CD14-positive monocyte (primary cell): Measurements from ENCODE around the gene FAM222B. TPM values are rescaled to one million over a fixed set of nuclear protein-coding genes. Genes with fewer than 3 reads are reported as not detected.
A peak's percentile ranks its signal among the peaks of the same experiment; 100 is the strongest.
"Not testable (repeated sequence)": the region's sequence is repeated elsewhere in the genome, so short reads cannot be mapped to it uniquely, and the experiment has no call there.

Source experiments
- DNase-seq, 3 donors: peaks; one replicate each; pipeline ENCODE4 v3.0.0-alpha.2; 2011 to 2022
- H2AFZ ChIP-seq: 2 replicates; pipeline ENCODE4 v1.6.0; 2012; ENCODE audit warnings: mild to moderate bottlenecking, low read depth, low read length, inconsistent platforms; ENCODE audit not compliant: insufficient read depth, poor library complexity, severe bottlenecking
- H3K27ac ChIP-seq, 2 donors: 1 replicate in 1 of 2; 2 replicates in 1 of 2; pipeline ENCODE4 v1.5.1; 2012 to 2013; ENCODE audit warnings: low read length in 2 of 2, control low read depth in 1 of 2, inconsistent platforms in 1 of 2, low read depth in 1 of 2, mild to moderate bottlenecking in 1 of 2
- H3K27me3 ChIP-seq, 2 donors: one replicate each; pipeline versions ENCODE4 v1.6.0 to v1.6.1; 2011 to 2013; ENCODE audit warnings: low read length in 2 of 2; ENCODE audit not compliant: control insufficient read depth in 2 of 2, insufficient read depth in 2 of 2
- H3K36me3 ChIP-seq, 2 donors: replicated peaks in 1 of 2; 1 replicate in 1 of 2; 2 replicates in 1 of 2; pipeline versions ENCODE4 v1.5.1 to v1.6.1; 2012 to 2013; ENCODE audit warnings: low read length in 2 of 2, control low read depth in 1 of 2, inconsistent platforms in 1 of 2, mild to moderate bottlenecking in 1 of 2; ENCODE audit not compliant: insufficient read depth in 2 of 2, control insufficient read depth in 1 of 2
- H3K4me1 ChIP-seq, 2 donors: 1 replicate in 1 of 2; 2 replicates in 1 of 2; pipeline versions ENCODE4 v1.5.1 to v1.6.1; 2012 to 2013; ENCODE audit warnings: low read length in 2 of 2, control low read depth in 1 of 2, inconsistent platforms in 1 of 2, mild to moderate bottlenecking in 1 of 2, moderate library complexity in 1 of 2; ENCODE audit not compliant: insufficient read depth in 2 of 2, control insufficient read depth in 1 of 2
- H3K4me2 ChIP-seq: replicated peaks from 2 replicates; pipeline ENCODE3; 2012; ENCODE audit warnings: low read length, moderate library complexity, mild to moderate bottlenecking; ENCODE audit not compliant: poor library complexity, severe bottlenecking; ENCODE audit errors: extremely low read depth
- H3K4me3 ChIP-seq, 3 experiments: fragments of 200-600 bp in 1 of 3; sonication (generic) in 1 of 3; replicated peaks in 1 of 3; 1 replicate in 2 of 3; 2 replicates in 1 of 3; pipeline ENCODE4 v1.5.1; 2011 to 2013; ENCODE audit warnings: low read length in 3 of 3, mild to moderate bottlenecking in 3 of 3, control low read depth in 2 of 3, low read depth in 2 of 3, inconsistent platforms in 1 of 3, moderate library complexity in 1 of 3
- H3K79me2 ChIP-seq: 2 replicates; pipeline ENCODE4 v1.6.0; 2012; ENCODE audit warnings: mild to moderate bottlenecking, control low read depth, inconsistent platforms, low read length, moderate library complexity; ENCODE audit not compliant: insufficient read depth
- H3K9ac ChIP-seq: 2 replicates; pipeline ENCODE4 v1.6.0; 2017; ENCODE audit warnings: low read length, mild to moderate bottlenecking; ENCODE audit not compliant: insufficient read depth, poor library complexity, severe bottlenecking
- H3K9me3 ChIP-seq, 2 donors: replicated peaks in 1 of 2; 1 replicate in 1 of 2; 2 replicates in 1 of 2; pipeline versions ENCODE4 v1.5.1 to v1.6.1; 2012 to 2013; ENCODE audit warnings: low read length in 2 of 2, control low read depth in 1 of 2; ENCODE audit not compliant: control insufficient read depth in 1 of 2, insufficient read depth in 1 of 2
- H4K20me1 ChIP-seq: 2 replicates; pipeline ENCODE4 v1.6.0; 2012; ENCODE audit warnings: mild to moderate bottlenecking, low read length, control low read depth, moderate library complexity; ENCODE audit not compliant: insufficient read depth
- H3K27ac Mint-ChIP-seq, 7 donors: one replicate each; pipeline ENCODE4 v1.8.0; 2020; ENCODE audit warnings: mild to moderate bottlenecking in 7 of 7, mixed read lengths in 7 of 7, moderate library complexity in 6 of 7, inconsistent platforms in 2 of 7
- H3K27me3 Mint-ChIP-seq, 3 donors: one replicate each; pipeline ENCODE4 v1.8.0; 2021 to 2022; ENCODE audit warnings: low read depth in 3 of 3, mild to moderate bottlenecking in 3 of 3, mixed read lengths in 3 of 3, moderate library complexity in 3 of 3, inconsistent platforms in 1 of 3
- H3K36me3 Mint-ChIP-seq, 2 donors: one replicate each; pipeline ENCODE4 v1.8.0; 2020; ENCODE audit warnings: mixed read lengths in 2 of 2, inconsistent platforms in 1 of 2, mild to moderate bottlenecking in 1 of 2
- H3K4me1 Mint-ChIP-seq: one replicate; pipeline ENCODE4 v1.8.0; 2020; ENCODE audit warnings: mild to moderate bottlenecking, mixed read lengths
- H3K4me3 Mint-ChIP-seq, 2 donors: one replicate each; pipeline ENCODE4 v1.8.0; 2020; ENCODE audit warnings: mild to moderate bottlenecking in 2 of 2, mixed read lengths in 2 of 2, moderate library complexity in 1 of 2
- H3K9me3 Mint-ChIP-seq, 7 donors: one replicate each; pipeline ENCODE4 v1.8.0; 2020 to 2022; ENCODE audit warnings: mixed read lengths in 7 of 7, mild to moderate bottlenecking in 6 of 7, moderate library complexity in 6 of 7, inconsistent platforms in 2 of 7
- WGBS: methylation state at CpG from one replicate; pipeline ENCODE4 v1.1.5; 2013; ENCODE audit warnings: missing lambda C conversion rate; ENCODE audit not compliant: insufficient coverage; 5-methylcytosine and 5-hydroxymethylcytosine counted together
- intact Hi-C, 2 donors: fragments of 100-400 bp; cut with micrococcal nuclease; formaldehyde crosslinking; loops; one replicate each; pipeline versions ENCODE4 v1.15.0 to v1.15.1; 2023
- polyA plus RNA-seq, 3 donors: library from polyadenylated mRNA; depleted of rRNA in 1 of 3; unstranded in 2 of 3; stranded (reverse) in 1 of 3; fragments of 300-500 nt in 2 of 3; fragments of >200 nt in 1 of 3; fragmentation: Illumina TruSeq in 2 of 3; gene quantifications; 1 replicate in 2 of 3; 2 replicates in 1 of 3; pipeline ENCODE4 v1.2.3, GENCODE V29; 2012 to 2021
- TF ChIP-seq, protein P1 (sequence below): fragments of 200-600 bp; IDR thresholded peaks from one replicate; pipeline ENCODE4 v1.8.0; 2022; ENCODE audit warnings: antibody characterized with exemption, mild to moderate bottlenecking

FAM222B gene
- polyA plus RNA-seq, 3 donors = 1.5 to 8.6 (median 1.9) TPM

DNA sequence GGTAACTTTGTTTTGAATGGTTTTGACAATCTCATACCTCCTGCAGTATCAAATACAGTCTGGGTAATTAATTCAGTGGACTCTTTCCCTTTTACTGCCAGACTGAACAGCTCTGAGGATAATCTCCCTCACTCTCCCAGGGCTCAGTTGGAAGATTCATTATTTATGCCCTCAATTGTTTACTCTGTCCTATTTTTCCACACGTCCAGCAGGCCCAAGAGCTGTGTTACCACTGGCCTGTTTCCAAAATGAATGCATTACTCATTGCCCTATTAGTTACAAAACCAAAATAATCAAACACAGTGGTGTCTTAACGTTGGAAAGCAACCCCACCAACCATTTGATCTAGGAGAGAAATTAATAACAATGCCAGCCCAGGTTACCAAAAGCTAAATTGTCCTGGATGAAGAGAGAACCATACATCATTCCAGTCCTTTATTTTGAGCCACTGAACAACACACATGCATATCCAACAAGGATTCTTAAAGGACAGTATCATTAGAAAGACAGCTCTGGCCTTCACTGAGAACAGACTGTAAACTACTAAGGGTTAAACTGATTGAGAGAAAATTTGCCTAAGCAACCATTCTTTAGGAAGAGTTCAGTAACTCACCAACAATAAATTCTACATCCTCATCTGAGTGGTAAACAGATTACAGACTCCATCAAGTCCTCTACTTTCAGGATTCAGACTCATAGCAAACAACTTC, 34.5 kb downstream of the FAM222B start:
- Mint-ChIP-seq H3K36me3 (peaks cover 21 to 31% of the 10 kb centered on the region in 2 donors), H3K4me3 (no peak overlapping the region), H3K4me1 (peaks cover 22% of the 10 kb centered on the region), H3K27ac (peak overlapping the region; percentile 2 to 77 (median 60)), H3K9me3 (no peaks in the 10 kb centered on the region), H3K27me3 (no peaks in the 10 kb centered on the region)
- Histone ChIP-seq H3K9ac (no peak overlapping the region), H3K79me2 (peaks cover 44% of the 10 kb centered on the region), H3K4me3 (no peak overlapping the region), H3K36me3 (peaks cover 4 to 23% of the 10 kb centered on the region in 2 donors), H3K4me1 (peaks cover 18% of the 10 kb centered on the region in 2 donors), H3K4me2 (no peak overlapping the region), H3K9me3 (no peaks in the 10 kb centered on the region), H3K27ac (peak overlapping the region in 1 of 2 donors; percentile 66), H2AFZ (peak overlapping the region; percentile 2), H3K27me3 (no peaks in the 10 kb centered on the region), H4K20me1 (peaks cover 13% of the 10 kb centered on the region)
- intact Hi-C loops = no loop called here
- TF ChIP-seq, protein P1, sequence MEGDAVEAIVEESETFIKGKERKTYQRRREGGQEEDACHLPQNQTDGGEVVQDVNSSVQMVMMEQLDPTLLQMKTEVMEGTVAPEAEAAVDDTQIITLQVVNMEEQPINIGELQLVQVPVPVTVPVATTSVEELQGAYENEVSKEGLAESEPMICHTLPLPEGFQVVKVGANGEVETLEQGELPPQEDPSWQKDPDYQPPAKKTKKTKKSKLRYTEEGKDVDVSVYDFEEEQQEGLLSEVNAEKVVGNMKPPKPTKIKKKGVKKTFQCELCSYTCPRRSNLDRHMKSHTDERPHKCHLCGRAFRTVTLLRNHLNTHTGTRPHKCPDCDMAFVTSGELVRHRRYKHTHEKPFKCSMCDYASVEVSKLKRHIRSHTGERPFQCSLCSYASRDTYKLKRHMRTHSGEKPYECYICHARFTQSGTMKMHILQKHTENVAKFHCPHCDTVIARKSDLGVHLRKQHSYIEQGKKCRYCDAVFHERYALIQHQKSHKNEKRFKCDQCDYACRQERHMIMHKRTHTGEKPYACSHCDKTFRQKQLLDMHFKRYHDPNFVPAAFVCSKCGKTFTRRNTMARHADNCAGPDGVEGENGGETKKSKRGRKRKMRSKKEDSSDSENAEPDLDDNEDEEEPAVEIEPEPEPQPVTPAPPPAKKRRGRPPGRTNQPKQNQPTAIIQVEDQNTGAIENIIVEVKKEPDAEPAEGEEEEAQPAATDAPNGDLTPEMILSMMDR = no peak
- 40% methylated on average over 1 of the region's 2 CpGs for WGBS
- DNase-seq = peak in 1 of 3 donors; percentile 24

DNA sequence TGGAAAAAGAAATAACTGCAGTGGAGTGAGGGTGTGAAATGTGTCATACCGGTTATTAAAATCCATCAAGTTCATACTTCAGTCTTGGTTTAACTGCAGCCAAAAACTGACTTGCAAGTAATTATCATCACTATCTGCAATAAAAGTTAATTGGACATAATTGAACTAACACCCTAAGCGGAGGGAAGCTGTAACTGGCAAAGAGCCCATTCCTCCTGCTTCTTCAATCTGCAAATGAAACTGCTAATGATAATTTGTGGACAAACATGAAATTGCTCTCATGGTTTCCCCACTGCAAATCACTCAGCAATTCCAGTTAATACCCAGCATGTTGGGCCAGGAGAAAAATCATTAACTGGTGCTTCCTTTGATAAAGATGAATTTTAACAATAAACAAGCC, 46.5 kb downstream of the FAM222B start:
- H3K27me3 ChIP-seq = no peaks in the 10 kb centered on the region
- intact Hi-C loops = no loop called here
- H4K20me1 ChIP-seq = peaks cover 17% of the 10 kb centered on the region
- no peaks in the 10 kb centered on the region for H3K27me3 Mint-ChIP-seq
- no peak overlapping the region for H3K4me3 Mint-ChIP-seq
- H3K9me3 ChIP-seq = no peaks in the 10 kb centered on the region
- H3K36me3 Mint-ChIP-seq = peaks cover 5 to 11% of the 10 kb centered on the region in 2 donors
- peaks cover 6% of the 10 kb centered on the region for H3K4me1 Mint-ChIP-seq
- no peak overlapping the region for H3K9ac ChIP-seq
- no peak overlapping the region for H3K27ac ChIP-seq
- peaks cover 2% of the 10 kb centered on the region for H3K79me2 ChIP-seq
- no peak for DNase-seq
- WGBS = no CpG with 5 or more reads among the region's 2 CpGs
- no peak overlapping the region for H3K4me3 ChIP-seq
- H3K27ac Mint-ChIP-seq = no peak overlapping the region
- no peaks in the 10 kb centered on the region for H3K4me1 ChIP-seq
- H3K9me3 Mint-ChIP-seq = peaks cover 0 to 2% (median 0%) of the 10 kb centered on the region in 7 donors
- no peak overlapping the region for H3K4me2 ChIP-seq
- TF ChIP-seq, protein P1 = no peak
- peaks cover 0 to 3% of the 10 kb centered on the region in 2 donors for H3K36me3 ChIP-seq
- no peak overlapping the region for H2AFZ ChIP-seq

DNA sequence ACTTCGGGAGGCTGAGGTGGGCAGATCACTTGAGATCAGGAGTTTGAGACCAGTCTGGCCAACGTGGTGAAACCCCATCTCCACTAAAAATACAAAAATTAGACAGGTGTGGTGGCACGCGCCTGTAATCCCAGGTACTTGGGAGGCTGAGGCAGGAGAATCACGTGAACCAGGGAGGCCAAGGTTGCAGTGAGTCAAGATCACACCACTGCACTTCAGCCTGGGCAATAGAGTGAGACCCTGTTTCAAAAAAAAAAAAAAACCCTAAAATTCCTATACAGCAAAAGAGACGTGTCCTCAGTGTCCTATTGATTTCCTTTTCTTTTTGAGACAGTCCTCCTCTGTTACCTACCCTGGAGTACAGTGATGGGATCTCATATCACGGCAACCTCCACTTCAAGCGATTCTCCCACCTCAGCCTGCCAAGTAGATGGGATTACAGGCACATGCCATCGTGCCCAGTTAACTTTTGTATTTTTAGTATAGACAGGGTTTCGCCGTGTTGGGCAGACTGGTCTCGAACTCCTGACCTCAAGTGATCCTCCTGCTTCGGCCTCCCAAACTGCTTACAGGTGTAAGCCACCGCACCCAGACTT, 47.6 kb downstream of the FAM222B start:
- H3K9me3 Mint-ChIP-seq, H3K4me3 Mint-ChIP-seq, H3K9ac ChIP-seq, H2AFZ ChIP-seq, H3K36me3 Mint-ChIP-seq, H3K4me2 ChIP-seq, H3K4me1 Mint-ChIP-seq, H3K27ac ChIP-seq, DNase-seq, H3K27me3 ChIP-seq, H3K79me2 ChIP-seq, H3K27me3 Mint-ChIP-seq, H3K4me3 ChIP-seq, intact Hi-C loops, H3K36me3 ChIP-seq, H3K9me3 ChIP-seq, H3K4me1 ChIP-seq: not testable (repeated sequence)
- peaks cover 17% of the 10 kb centered on the region for H4K20me1 ChIP-seq
- 95% methylated on average over 9 of the region's 14 CpGs for WGBS
- H3K27ac Mint-ChIP-seq = peak overlapping the region in 1 of 7 donors; percentile 74
